Mammary epithelial cell (primary cell): ENCODE results near the gene TSPAN7.

ENCODE experiments used
- CTCF ChIP-seq, 2 donors: IDR thresholded peaks in 1 of 2; conservative IDR thresholded peaks in 1 of 2; 2 replicates each; pipeline ENCODE4 v1.5.1; 2011 to 2012; ENCODE audit warnings: inconsistent platforms in 2 of 2, low read length in 2 of 2, mild to moderate bottlenecking in 2 of 2, control low read depth in 1 of 2, low read depth in 1 of 2; ENCODE audit not compliant: insufficient read depth in 1 of 2; ENCODE audit errors: extremely low read depth in 1 of 2
- EZH2 ChIP-seq: IDR thresholded peaks from 2 replicates; pipeline ENCODE4 v1.6.1; 2012; ENCODE audit warnings: low read length, inconsistent platforms, borderline replicate concordance

GRCh38 chrX:38638952-38639529, 77.7 kb downstream of the TSPAN7 start:
- no peak for TF ChIP-seq CTCF (conservative IDR thresholded peaks at IDR 0.05 in 1 of 2, IDR thresholded peaks at IDR 0.05 in 1 of 2; ENCODE audit: extremely low read depth in 1 of 2, insufficient read depth in 1 of 2, low read depth in 1 of 2, low read length in 2 of 2)
- no peak for TF ChIP-seq EZH2
